H9 (cell line): ENCODE results near the gene CLIC6. TPM values are rescaled to one million over a fixed set of nuclear protein-coding genes. Genes with fewer than 3 reads are reported as not detected.

ENCODE experiments used
- DNase-seq: peaks from one replicate; pipeline ENCODE4 v3.0.0-alpha.2; 2017
- H2AFZ ChIP-seq: one replicate; pipeline ENCODE4 v1.6.1; 2013; ENCODE audit warnings: mild to moderate bottlenecking, low read length, control low read depth, moderate library complexity
- H2AK5ac ChIP-seq: 2 replicates; pipeline ENCODE4 v1.6.1; 2013; ENCODE audit warnings: low read length, control low read depth, mixed read lengths; ENCODE audit not compliant: insufficient read length
- H2BK120ac ChIP-seq: one replicate; pipeline ENCODE4 v1.6.1; 2013; ENCODE audit warnings: low read depth, mild to moderate bottlenecking, low read length, control low read depth, inconsistent platforms; ENCODE audit not compliant: poor library complexity, severe bottlenecking
- H2BK12ac ChIP-seq: 2 replicates; pipeline ENCODE4 v1.6.1; 2013; ENCODE audit warnings: low read length, control low read depth, mixed read lengths, low read depth; ENCODE audit not compliant: insufficient read length
- H2BK15ac ChIP-seq: 2 replicates; pipeline ENCODE4 v1.6.1; 2013; ENCODE audit warnings: low read depth, low read length, control low read depth
- H2BK20ac ChIP-seq: one replicate; pipeline ENCODE4 v1.6.1; 2013; ENCODE audit warnings: low read depth, mild to moderate bottlenecking, low read length, control low read depth, inconsistent platforms; ENCODE audit not compliant: poor library complexity, severe bottlenecking
- H2BK5ac ChIP-seq: 2 replicates; pipeline ENCODE4 v1.6.1; 2013; ENCODE audit warnings: low read length, control low read depth, mixed read lengths; ENCODE audit not compliant: insufficient read length
- H3K14ac ChIP-seq: 2 replicates; pipeline ENCODE4 v1.6.1; 2013; ENCODE audit warnings: low read length, control low read depth; ENCODE audit not compliant: insufficient read depth
- H3K18ac ChIP-seq: 2 replicates; pipeline ENCODE4 v1.6.1; 2013; ENCODE audit warnings: low read depth, mild to moderate bottlenecking, mixed read lengths, low read length, control low read depth; ENCODE audit not compliant: insufficient read length
- H3K23ac ChIP-seq: 2 replicates; pipeline ENCODE4 v1.6.1; 2013; ENCODE audit warnings: low read length, control low read depth, mixed read lengths, low read depth; ENCODE audit not compliant: insufficient read length
- H3K23me2 ChIP-seq: 2 replicates; pipeline ENCODE4 v1.6.1; 2013; ENCODE audit warnings: low read depth, mild to moderate bottlenecking, mixed read lengths, low read length, control low read depth; ENCODE audit not compliant: insufficient read length, poor library complexity, severe bottlenecking
- H3K27ac ChIP-seq: 2 replicates; pipeline ENCODE4 v1.5.1; 2013; ENCODE audit warnings: low read length, control low read depth, mixed read lengths, low read depth; ENCODE audit not compliant: insufficient read length
- H3K27me3 ChIP-seq: 2 replicates; pipeline ENCODE4 v1.6.1; 2013; ENCODE audit warnings: low read length, control low read depth, inconsistent platforms; ENCODE audit not compliant: insufficient read depth
- H3K4ac ChIP-seq: 2 replicates; pipeline ENCODE4 v1.6.1; 2013; ENCODE audit warnings: low read depth, mild to moderate bottlenecking, control low read depth, inconsistent platforms, low read length, moderate library complexity
- H3K4me1 ChIP-seq: 2 replicates; pipeline ENCODE4 v1.6.1; 2013; ENCODE audit warnings: low read length, control low read depth, inconsistent platforms; ENCODE audit not compliant: insufficient read depth
- H3K4me2 ChIP-seq: 2 replicates; pipeline ENCODE4 v1.6.1; 2013; ENCODE audit warnings: low read length, control low read depth, mixed read lengths; ENCODE audit not compliant: insufficient read length, insufficient read depth
- H3K56ac ChIP-seq: 2 replicates; pipeline ENCODE4 v1.6.1; 2013; ENCODE audit warnings: low read depth, mild to moderate bottlenecking, mixed read lengths, low read length, control low read depth; ENCODE audit not compliant: insufficient read length
- H3K79me1 ChIP-seq: 2 replicates; pipeline ENCODE4 v1.6.1; 2013; ENCODE audit warnings: low read depth, mild to moderate bottlenecking, moderate library complexity, low read length, control low read depth, inconsistent platforms; ENCODE audit not compliant: insufficient read depth, poor library complexity, severe bottlenecking
- H3K79me2 ChIP-seq: 2 replicates; pipeline ENCODE4 v1.6.1; 2013; ENCODE audit warnings: low read length, control low read depth, inconsistent platforms; ENCODE audit not compliant: insufficient read depth
- H3K9ac ChIP-seq: 2 replicates; pipeline ENCODE4 v1.6.1; 2013; ENCODE audit warnings: low read length, control low read depth, mixed read lengths; ENCODE audit not compliant: insufficient read length; ENCODE audit errors: extremely low read depth
- H3K9me3 ChIP-seq: one replicate; pipeline ENCODE4 v1.6.1; 2013; ENCODE audit warnings: low read depth, low read length, inconsistent platforms; ENCODE audit not compliant: control insufficient read depth
- H3T11ph ChIP-seq: one replicate; pipeline ENCODE4 v1.6.1; 2013; ENCODE audit warnings: mild to moderate bottlenecking, low read length, control low read depth, inconsistent platforms
- H4K20me1 ChIP-seq: one replicate; pipeline ENCODE4 v1.6.1; 2013; ENCODE audit not compliant: control insufficient read depth, insufficient read length, insufficient read depth
- H4K5ac ChIP-seq: 2 replicates; pipeline ENCODE4 v1.6.1; 2013; ENCODE audit warnings: low read depth, mild to moderate bottlenecking, mixed read lengths, low read length, control low read depth; ENCODE audit not compliant: insufficient read length
- H4K8ac ChIP-seq: replicated peaks from 2 replicates; pipeline ENCODE4 v1.6.1; 2013; ENCODE audit warnings: low read length, control low read depth, mixed read lengths, low read depth; ENCODE audit not compliant: insufficient read length
- H4K91ac ChIP-seq: 2 replicates; pipeline ENCODE4 v1.6.1; 2013; ENCODE audit warnings: low read depth, mild to moderate bottlenecking, moderate library complexity, mixed read lengths, low read length, control low read depth; ENCODE audit not compliant: insufficient read length
- H3K27ac Mint-ChIP-seq, 3 experiments: 2 replicates in 2 of 3; 3 replicates in 1 of 3; pipeline ENCODE4 v1.8.0; 2020 to 2021; ENCODE audit warnings: mixed read lengths in 3 of 3, mild to moderate bottlenecking in 1 of 3, moderate library complexity in 1 of 3
- H3K27me3 Mint-ChIP-seq: 2 replicates; pipeline ENCODE4 v1.8.0; 2021; ENCODE audit warnings: low read depth, mild to moderate bottlenecking, moderate library complexity, mixed read lengths
- H3K36me3 Mint-ChIP-seq, 3 experiments: 2 replicates in 2 of 3; 3 replicates in 1 of 3; pipeline ENCODE4 v1.8.0; 2020 to 2021; ENCODE audit warnings: low read depth in 3 of 3, mixed read lengths in 3 of 3; ENCODE audit not compliant: insufficient read depth in 1 of 3
- H3K4me1 Mint-ChIP-seq, 2 experiments: 2 replicates each; pipeline ENCODE4 v1.8.0; 2020; ENCODE audit warnings: mixed read lengths in 2 of 2
- H3K4me3 Mint-ChIP-seq, 2 experiments: 2 replicates in 1 of 2; 3 replicates in 1 of 2; pipeline ENCODE4 v1.8.0; 2020 to 2021; ENCODE audit warnings: mild to moderate bottlenecking in 2 of 2, mixed read lengths in 2 of 2, moderate library complexity in 1 of 2
- H3K9me3 Mint-ChIP-seq, 2 experiments: 2 replicates in 1 of 2; 3 replicates in 1 of 2; pipeline ENCODE4 v1.8.0; 2020; ENCODE audit warnings: mild to moderate bottlenecking in 2 of 2, mixed read lengths in 2 of 2, moderate library complexity in 1 of 2
- CTCF ChIP-seq: fragments of 200-600 bp; sonication (generic); conservative IDR thresholded peaks from 3 replicates; pipeline ENCODE4 v1.8.0; 2021; ENCODE audit warnings: antibody characterized with exemption, mild to moderate bottlenecking
- WGBS: extraction: QIAGEN DNeasy Blood & Tissue Kit; methylation state at CpG from one replicate; pipeline ENCODE4 v1.1.7; 2013; ENCODE audit warnings: missing lambda C conversion rate, low lambda C conversion rate, mixed read lengths; ENCODE audit not compliant: insufficient read length; ENCODE audit errors: extremely low coverage; 5-methylcytosine and 5-hydroxymethylcytosine counted together
- total RNA-seq: library from RNA; stranded (reverse); gene quantifications from 2 replicates; pipeline ENCODE4 v1.2.1, GENCODE V29; 2021

The CLIC6 gene
- total RNA-seq, 1 experiment from 2014 or later: 1.3 TPM

DNA sequence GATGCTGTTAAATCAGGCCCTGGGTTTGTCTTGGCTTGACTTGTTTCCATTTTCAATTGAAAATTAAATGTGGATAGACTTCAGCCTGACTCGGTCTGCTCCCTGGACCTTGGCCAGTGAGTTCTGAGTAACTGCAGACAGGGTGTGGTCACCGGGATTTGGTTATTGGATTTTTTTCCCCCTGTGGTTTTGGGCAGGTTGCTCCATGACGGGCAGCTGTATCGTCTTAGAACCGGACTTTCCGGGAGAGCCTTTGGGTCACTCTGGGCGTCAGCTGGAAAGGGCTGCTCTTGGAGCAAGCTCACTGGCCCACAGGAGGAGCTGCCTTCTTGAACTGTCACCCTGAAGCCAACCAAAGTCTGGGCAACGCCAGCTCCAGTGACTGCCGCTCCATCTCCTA, 75.0 kb downstream of the CLIC6 start:
- Histone ChIP-seq H2BK15ac (no peak overlapping the region), H3K9ac (no peak overlapping the region), H3K4me2 (no peak overlapping the region), H3K9me3 (no peaks in the 10 kb centered on the region), H3K18ac (no peak overlapping the region), H2AFZ (no peak overlapping the region), H2BK120ac (no peak overlapping the region), H3K23ac (no peak overlapping the region), H2BK12ac (no peak overlapping the region), H3K4me1 (no peaks in the 10 kb centered on the region), H3K79me1 (no peaks in the 10 kb centered on the region), H3K4ac (no peak overlapping the region), H2BK5ac (no peak overlapping the region), H4K20me1 (no peaks in the 10 kb centered on the region), H3T11ph (no peak overlapping the region), H3K27ac (no peak overlapping the region), H3K27me3 (no peaks in the 10 kb centered on the region), H3K14ac (no peak overlapping the region), H3K79me2 (no peaks in the 10 kb centered on the region), H4K91ac (no peak overlapping the region), H4K8ac (no peak overlapping the region), H2BK20ac (no peak overlapping the region), H4K5ac (no peak overlapping the region), H2AK5ac (no peak overlapping the region), H3K23me2 (no peaks in the 10 kb centered on the region), H3K56ac (no peak overlapping the region)
- Mint-ChIP-seq H3K27me3 (peaks cover 12% of the 10 kb centered on the region), H3K9me3 (peaks cover 0 to 3% of the 10 kb centered on the region in 2 experiments; a peak in 2 of 5 replicates), H3K4me1 (no peaks in the 10 kb centered on the region), H3K27ac (no peak overlapping the region), H3K36me3 (no peaks in the 10 kb centered on the region), H3K4me3 (no peak overlapping the region)
- no CpG with 5 or more reads among the region's 9 CpGs for WGBS
- no peak for TF ChIP-seq CTCF
- DNase-seq: no peak
